PFSK-1 (cell line): ENCODE measurements around the gene EGF.

Experiments
- FOXP2 ChIP-seq: optimal IDR thresholded peaks from 2 replicates; pipeline ENCODE3; 2011; ENCODE audit warnings: borderline replicate concordance, control low read depth, inconsistent platforms; ENCODE audit not compliant: insufficient read depth; ENCODE audit errors: extremely low read length, extremely low read depth
- POLR2AphosphoS5 ChIP-seq: IDR thresholded peaks from 2 replicates; pipeline ENCODE4 v1.6.1; 2012; ENCODE audit warnings: low read depth, mild to moderate bottlenecking, control low read depth, low read length, moderate library complexity
- REST ChIP-seq, 2 experiments: IDR thresholded peaks; 2 replicates each; pipeline versions ENCODE4 v1.6.1 to v1.8.0; 2011 to 2012; ENCODE audit warnings: low read depth in 2 of 2, low read length in 2 of 2, control low read depth in 1 of 2, inconsistent platforms in 1 of 2, mild to moderate bottlenecking in 1 of 2, moderate library complexity in 1 of 2; ENCODE audit not compliant: insufficient read depth in 1 of 2
- SIN3A ChIP-seq: IDR thresholded peaks from 2 replicates; pipeline ENCODE4 v1.6.1; 2012; ENCODE audit warnings: mild to moderate bottlenecking, low read length, moderate library complexity, borderline replicate concordance; ENCODE audit not compliant: insufficient read depth
- TAF1 ChIP-seq: IDR thresholded peaks from 2 replicates; pipeline ENCODE4 v1.6.1; 2012; ENCODE audit warnings: low read length, control low read depth, borderline replicate concordance; ENCODE audit not compliant: insufficient read depth

Gene EGF

DNA sequence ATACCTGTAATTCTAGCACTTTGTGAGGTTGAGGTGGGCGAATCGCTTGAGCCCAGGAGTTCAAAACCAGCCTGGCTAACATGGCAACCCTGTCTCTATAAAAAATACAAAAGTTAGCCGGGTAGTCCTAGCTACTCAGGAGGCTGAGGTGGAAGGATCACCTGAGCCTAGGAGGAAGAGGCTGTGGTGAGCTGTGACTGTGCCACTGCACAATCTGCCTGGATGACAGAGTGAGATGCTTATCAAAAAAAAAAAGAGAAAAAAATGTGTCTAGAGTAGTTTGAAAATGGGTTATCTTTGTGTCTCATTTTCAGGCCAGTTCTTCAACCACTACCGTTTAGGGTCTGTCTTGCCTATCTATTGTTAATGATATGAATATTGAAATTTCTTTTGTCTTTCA is 98.1 kb downstream of the EGF start:
- no peak for TF ChIP-seq SIN3A
- TF ChIP-seq TAF1: no peak
- TF ChIP-seq POLR2AphosphoS5: no peak
- no peak for TF ChIP-seq FOXP2
- no peak for TF ChIP-seq REST (IDR thresholded peaks at IDR 0.05; ENCODE audit: insufficient read depth in 1 of 2, low read depth in 2 of 2, low read length in 2 of 2)

- TF ChIP-seq FOXP2 (no peak), REST (IDR thresholded peaks at IDR 0.05; ENCODE audit: insufficient read depth in 1 of 2, low read depth in 2 of 2, low read length in 2 of 2) (no peak), SIN3A (no peak), TAF1 (no peak), POLR2AphosphoS5 (no peak)
These were observed 100.2 kb downstream of the EGF start for GRCh38 chr4:110012917-110013316.

DNA sequence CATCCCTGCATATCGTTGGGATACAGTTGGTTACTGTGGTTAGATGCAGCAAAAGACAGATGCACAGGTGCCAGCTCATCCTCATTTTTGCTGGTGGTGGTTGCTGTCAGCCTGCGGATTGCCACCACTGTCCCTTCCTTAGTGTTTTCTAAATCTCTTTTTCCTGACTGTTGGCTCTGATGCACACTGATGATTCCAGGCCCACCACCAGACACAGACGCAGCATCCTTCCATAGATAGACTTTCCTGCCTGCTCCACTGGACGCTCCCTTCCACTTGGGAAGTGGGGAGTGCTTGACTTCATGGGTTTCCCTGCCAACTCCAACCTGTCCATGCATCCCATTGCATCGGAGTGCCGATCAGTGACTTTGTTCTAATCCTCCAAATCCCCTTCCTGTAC is 101.5 kb downstream of the EGF start:
- TF ChIP-seq POLR2AphosphoS5 (no peak), TAF1 (no peak), FOXP2 (no peak), SIN3A (no peak), REST (IDR thresholded peaks at IDR 0.05; ENCODE audit: insufficient read depth in 1 of 2, low read depth in 2 of 2, low read length in 2 of 2) (no peak)

- no peak for TF ChIP-seq REST (IDR thresholded peaks at IDR 0.05; ENCODE audit: insufficient read depth in 1 of 2, low read depth in 2 of 2, low read length in 2 of 2)
- TF ChIP-seq FOXP2: no peak
- TF ChIP-seq TAF1: no peak
- no peak for TF ChIP-seq SIN3A
- TF ChIP-seq POLR2AphosphoS5: no peak
These were observed 106.5 kb downstream of the EGF start for GRCh38 chr4:110019153-110019552.

DNA sequence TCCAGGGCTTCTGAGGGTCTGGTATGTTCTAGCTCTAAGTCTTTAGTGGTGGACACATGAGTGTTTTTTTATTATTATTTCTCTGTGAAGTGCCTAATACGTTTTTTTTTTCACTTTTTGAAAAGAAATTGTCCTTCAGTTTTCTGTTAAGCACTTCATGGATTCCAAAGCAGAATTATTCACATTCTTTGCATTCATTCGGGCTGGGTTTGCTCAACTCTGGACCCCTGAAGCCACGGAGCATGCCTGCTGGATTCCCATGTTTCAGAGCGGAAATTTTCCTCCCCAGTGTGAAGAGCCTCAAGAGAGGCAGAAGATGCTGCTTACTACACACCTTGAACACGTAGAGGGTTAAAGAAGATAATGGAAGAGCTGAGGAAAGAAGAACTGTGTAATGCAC is 107.5 kb downstream of the EGF start:
- TF ChIP-seq TAF1 (no peak), REST (IDR thresholded peaks at IDR 0.05; ENCODE audit: insufficient read depth in 1 of 2, low read depth in 2 of 2, low read length in 2 of 2) (no peak), FOXP2 (no peak), SIN3A (no peak), POLR2AphosphoS5 (no peak)
